HepG2 (cell line): ENCODE results near the gene GNAS. TPM values are rescaled to one million over a fixed set of nuclear protein-coding genes. Genes with fewer than 3 reads are reported as not detected.

ENCODE experiments used
- ATAC-seq: fragments of 200-7000 bp; cut with Tn5 transposase; 3 replicates; pipeline ENCODE4 v1.9.1; 2020; ENCODE audit warnings: mild to moderate bottlenecking, moderate library complexity
- BruUV-seq: library from RNA; stranded (reverse); fragments of 400-500 nt; replicated peaks from 2 replicates; lab custom pipeline; 2021; lab: Mats Ljungman, UMichigan
- CTCF ChIA-PET: fragments of 300-600 bp; formaldehyde crosslinking; extraction: SDS; loops from one replicate; lab custom pipeline; 2021; ENCODE audit warnings: low total read pairs, inconsistent platforms, low intra/inter-chr PET ratio; lab: Yijun Ruan, JAX
- POLR2A ChIA-PET: fragments of 350-600 bp; sonication (Branson Sonifier 250); formaldehyde crosslinking; loops from one replicate; lab custom pipeline; 2020; ENCODE audit warnings: antibody characterized with exemption, inconsistent platforms; lab: Yijun Ruan, JAX
- DNase-seq: peaks from one replicate; pipeline ENCODE4 v3.0.0-alpha.2; 2015; ENCODE audit warnings: low spot score
- FAIRE-seq: peaks from 3 replicates; lab custom pipeline; 2011; peaks lifted over from hg19 to GRCh38; lab: Jason Lieb, UNC
- H2AFZ ChIP-seq: one replicate; pipeline ENCODE4 v1.6.1; 2011; ENCODE audit warnings: low read length, inconsistent platforms
- H3K27ac ChIP-seq: fragments of 300-600 bp; 3 replicates; pipeline ENCODE4 v1.8.0; 2011; ENCODE audit warnings: mixed run types, mild to moderate bottlenecking, mixed read lengths, low read length, inconsistent platforms; ENCODE audit not compliant: insufficient read depth; ENCODE audit errors: extremely low read length
- H3K27me3 ChIP-seq, 2 experiments: fragments of 200-600 bp in 1 of 2; 2 replicates in 1 of 2; 3 replicates in 1 of 2; pipeline versions ENCODE4 v1.6.0 to v1.8.0; 2011; ENCODE audit warnings: low read length in 2 of 2, mild to moderate bottlenecking in 2 of 2, moderate library complexity in 2 of 2, inconsistent platforms in 1 of 2; ENCODE audit not compliant: insufficient read depth in 2 of 2, control insufficient read depth in 1 of 2
- H3K36me3 ChIP-seq, 2 experiments: fragments of 200-600 bp in 1 of 2; replicated peaks in 1 of 2; 2 replicates in 1 of 2; 3 replicates in 1 of 2; pipeline versions ENCODE4 v1.5.1 to v1.8.0; 2011; ENCODE audit warnings: low read length in 2 of 2, inconsistent platforms in 1 of 2; ENCODE audit not compliant: insufficient read depth in 2 of 2, control insufficient read depth in 1 of 2
- H3K4me1 ChIP-seq: 2 replicates; pipeline ENCODE4 v1.5.1; 2012; ENCODE audit warnings: low read length, inconsistent platforms; ENCODE audit not compliant: insufficient read depth
- H3K4me2 ChIP-seq: 2 replicates; pipeline ENCODE4 v1.6.0; 2011; ENCODE audit warnings: low read depth, low read length, inconsistent platforms
- H3K4me3 ChIP-seq, 3 experiments: fragments of 200-600 bp in 1 of 3; sonication (generic), shearing (Covaris generic) in 1 of 3; replicated peaks in 1 of 3; 2 replicates each; pipeline ENCODE4 v1.5.1; 2011 to 2016; ENCODE audit warnings: low read length in 3 of 3, inconsistent platforms in 2 of 3, low read depth in 2 of 3, mild to moderate bottlenecking in 2 of 3, control low read depth in 1 of 3, mixed read lengths in 1 of 3; ENCODE audit not compliant: insufficient read depth in 1 of 3
- H3K79me2 ChIP-seq: one replicate; pipeline ENCODE4 v1.6.1; 2011; ENCODE audit warnings: low read length, inconsistent platforms; ENCODE audit not compliant: insufficient read depth
- H3K9ac ChIP-seq: 2 replicates; pipeline ENCODE4 v1.6.0; 2011; ENCODE audit warnings: mild to moderate bottlenecking, low read depth, low read length, inconsistent platforms; ENCODE audit not compliant: insufficient read depth
- H3K9me3 ChIP-seq: 2 replicates; pipeline ENCODE4 v1.5.1; 2012; ENCODE audit warnings: mild to moderate bottlenecking, low read length
- H4K20me1 ChIP-seq: 2 replicates; pipeline ENCODE4 v1.6.0; 2011; ENCODE audit warnings: inconsistent platforms, mild to moderate bottlenecking, low read length, moderate library complexity; ENCODE audit not compliant: insufficient read depth
- CBX1 ChIP-seq: IDR thresholded peaks from one replicate; pipeline ENCODE4 v1.6.1; 2016; ENCODE audit warnings: antibody characterized with exemption, low read depth
- CREM ChIP-seq, 2 experiments: sonication (generic) in 1 of 2; formaldehyde crosslinking in 1 of 2; IDR thresholded peaks; 2 replicates each; pipeline versions ENCODE4 v1.4.0 to v1.6.1; 2016 to 2020; ENCODE audit warnings: antibody characterized with exemption in 1 of 2, mild to moderate bottlenecking in 1 of 2, missing genetic modification reagents in 1 of 2
- HNF4A ChIP-seq: sonication (generic); formaldehyde crosslinking; IDR thresholded peaks from 2 replicates; pipeline ENCODE4 v1.4.0; 2020; ENCODE audit warnings: missing genetic modification reagents
- KMT2B ChIP-seq: IDR thresholded peaks from 2 replicates; pipeline ENCODE4 v1.6.1; 2016; ENCODE audit warnings: missing genetic modification reagents, missing compliant biosample characterization
- MEIS2 ChIP-seq: sonication (generic); formaldehyde crosslinking; IDR thresholded peaks from 2 replicates; pipeline ENCODE4 v1.9.0; 2021; ENCODE audit warnings: mild to moderate bottlenecking, missing genetic modification reagents
- NR0B2 ChIP-seq: sonication (generic); formaldehyde crosslinking; IDR thresholded peaks from 2 replicates; pipeline ENCODE4 v1.4.0; 2020; ENCODE audit warnings: mild to moderate bottlenecking, missing genetic modification reagents
- NR1H2 ChIP-seq: sonication (generic); formaldehyde crosslinking; IDR thresholded peaks from 2 replicates; pipeline ENCODE4 v1.8.1; 2022; ENCODE audit warnings: low read depth, missing genetic modification reagents, borderline replicate concordance
- SRY ChIP-seq: sonication (generic); formaldehyde crosslinking; IDR thresholded peaks from 2 replicates; pipeline ENCODE4 v1.8.0; 2022; ENCODE audit warnings: mild to moderate bottlenecking, missing genetic modification reagents
- STAT5B ChIP-seq: sonication (generic); formaldehyde crosslinking; IDR thresholded peaks from 2 replicates; pipeline ENCODE4 v1.4.0; 2020; ENCODE audit warnings: missing genetic modification reagents
- TAF15 ChIP-seq: fragments of 200-400 bp; formaldehyde crosslinking; IDR thresholded peaks from one replicate; pipeline ENCODE4 v1.6.1; 2018; ENCODE audit warnings: mild to moderate bottlenecking, low read depth, low read length; ENCODE audit not compliant: poor library complexity, severe bottlenecking
- ZNF879 ChIP-seq: sonication (generic); formaldehyde crosslinking; IDR thresholded peaks from 2 replicates; pipeline ENCODE4 v1.8.1; 2023; ENCODE audit warnings: missing genetic modification reagents
- WGBS: methylation state at CpG from one replicate; pipeline ENCODE4 v1.1.6; 2017; ENCODE audit warnings: low lambda C conversion rate; 5-methylcytosine and 5-hydroxymethylcytosine counted together
- in situ Hi-C: cut with HindIII; loops from 2 replicates; pipeline ENCODE4 v1.10.0; 2017; ENCODE audit warnings: low pct_unique_long_range_greater_than_20kb; ENCODE audit not compliant: extremely low pct_ligation_motif_present
- intact Hi-C: fragments of 100-400 bp; cut with micrococcal nuclease; formaldehyde crosslinking; loops from one replicate; pipeline ENCODE4 v1.10.0; 2022; ENCODE audit not compliant: unreplicated experiment
- polyA plus RNA-seq, 8 experiments: library from polyadenylated mRNA; depleted of rRNA in 3 of 8; stranded (reverse) in 7 of 8; unstranded in 1 of 8; fragments of >200 nt; fragmentation: Illumina TruSeq in 4 of 8; extraction: Trizol in 4 of 8; gene quantifications; 2 replicates each; pipeline versions ENCODE4 v1.2.1 to v1.2.3, GENCODE V29; 2011 to 2016; ENCODE audit warnings: low read depth in 4 of 8, missing spikeins in 1 of 8, mixed read lengths in 1 of 8; ENCODE audit not compliant: insufficient read depth in 1 of 8
- total RNA-seq, 5 experiments: library from RNA; depleted of rRNA; stranded (reverse); fragments of >200 nt; fragmentation: Illumina TruSeq; extraction: Trizol; gene quantifications; 2 replicates each; pipeline ENCODE4 v1.2.3, GENCODE V29; 2016; ENCODE audit warnings: low read depth in 1 of 5
- TF ChIP-seq, protein P1 (sequence below): sonication (generic); formaldehyde crosslinking; IDR thresholded peaks from 2 replicates; pipeline ENCODE4 v1.8.1; 2023; ENCODE audit warnings: missing genetic modification reagents, mild to moderate bottlenecking, borderline replicate concordance
- TF ChIP-seq, protein P2 (sequence below): IDR thresholded peaks from 2 replicates; pipeline ENCODE4 v1.6.1; 2012; ENCODE audit warnings: low read length, improper control_type of control experiment

Gene GNAS
- total and polyA plus RNA-seq, 2 of the 13 experiments (the other 11 are each of a cell fraction or from before 2014, with no cell fraction given) = 407 to 1,008 TPM

- no peak overlapping the region for H3K9ac ChIP-seq
- POLR2A ChIA-PET = no interaction called here
- no peaks in the 10 kb centered on the region for H3K79me2 ChIP-seq
- ATAC-seq = no peak
- no peak overlapping the region for H3K4me2 ChIP-seq
- H3K9me3 ChIP-seq = no peaks in the 10 kb centered on the region
- intact Hi-C loops (no loop called here), in situ Hi-C loops (no loop called here)
- no peaks in the 10 kb centered on the region for H4K20me1 ChIP-seq
- peaks cover 6 to 64% of the 10 kb centered on the region in 2 experiments; a peak in 4 of 5 replicates for H3K27me3 ChIP-seq
- no TSS peak for BruUV-seq
- no peak for DNase-seq
- H3K27ac ChIP-seq = no peak overlapping the region
- CTCF ChIA-PET = no interaction called here
- no peak overlapping the region for H2AFZ ChIP-seq
- WGBS = 34% methylated on average over 10 of the region's 10 CpGs
- H3K4me1 ChIP-seq = no peaks in the 10 kb centered on the region
- FAIRE-seq = no peak
- H3K4me3 ChIP-seq = no peak overlapping the region
- no peak for TF ChIP-seq SRY (CRISPR knock-in tag)
- TF ChIP-seq NR1H2 (CRISPR knock-in tag) = no peak
- TF ChIP-seq STAT5B (CRISPR knock-in tag) = no peak
- no peak for TF ChIP-seq HNF4A (CRISPR knock-in tag)
- no peak for TF ChIP-seq ZNF879 (CRISPR knock-in tag)
- TF ChIP-seq, protein P1, sequence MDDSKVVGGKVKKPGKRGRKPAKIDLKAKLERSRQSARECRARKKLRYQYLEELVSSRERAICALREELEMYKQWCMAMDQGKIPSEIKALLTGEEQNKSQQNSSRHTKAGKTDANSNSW (CRISPR knock-in tag) = no peak
- TF ChIP-seq MEIS2 (CRISPR knock-in tag) = no peak
- no peak for TF ChIP-seq NR0B2
- TF ChIP-seq KMT2B (CRISPR knock-in tag) = no peak
- TF ChIP-seq CREM (IDR thresholded peaks at IDR 0.05) = no peak
- no peak for TF ChIP-seq CREM (CRISPR knock-in tag; IDR thresholded peaks at IDR 0.05)
- no peak for TF ChIP-seq TAF15
- no peak for TF ChIP-seq CBX1
- TF ChIP-seq, protein P2, sequence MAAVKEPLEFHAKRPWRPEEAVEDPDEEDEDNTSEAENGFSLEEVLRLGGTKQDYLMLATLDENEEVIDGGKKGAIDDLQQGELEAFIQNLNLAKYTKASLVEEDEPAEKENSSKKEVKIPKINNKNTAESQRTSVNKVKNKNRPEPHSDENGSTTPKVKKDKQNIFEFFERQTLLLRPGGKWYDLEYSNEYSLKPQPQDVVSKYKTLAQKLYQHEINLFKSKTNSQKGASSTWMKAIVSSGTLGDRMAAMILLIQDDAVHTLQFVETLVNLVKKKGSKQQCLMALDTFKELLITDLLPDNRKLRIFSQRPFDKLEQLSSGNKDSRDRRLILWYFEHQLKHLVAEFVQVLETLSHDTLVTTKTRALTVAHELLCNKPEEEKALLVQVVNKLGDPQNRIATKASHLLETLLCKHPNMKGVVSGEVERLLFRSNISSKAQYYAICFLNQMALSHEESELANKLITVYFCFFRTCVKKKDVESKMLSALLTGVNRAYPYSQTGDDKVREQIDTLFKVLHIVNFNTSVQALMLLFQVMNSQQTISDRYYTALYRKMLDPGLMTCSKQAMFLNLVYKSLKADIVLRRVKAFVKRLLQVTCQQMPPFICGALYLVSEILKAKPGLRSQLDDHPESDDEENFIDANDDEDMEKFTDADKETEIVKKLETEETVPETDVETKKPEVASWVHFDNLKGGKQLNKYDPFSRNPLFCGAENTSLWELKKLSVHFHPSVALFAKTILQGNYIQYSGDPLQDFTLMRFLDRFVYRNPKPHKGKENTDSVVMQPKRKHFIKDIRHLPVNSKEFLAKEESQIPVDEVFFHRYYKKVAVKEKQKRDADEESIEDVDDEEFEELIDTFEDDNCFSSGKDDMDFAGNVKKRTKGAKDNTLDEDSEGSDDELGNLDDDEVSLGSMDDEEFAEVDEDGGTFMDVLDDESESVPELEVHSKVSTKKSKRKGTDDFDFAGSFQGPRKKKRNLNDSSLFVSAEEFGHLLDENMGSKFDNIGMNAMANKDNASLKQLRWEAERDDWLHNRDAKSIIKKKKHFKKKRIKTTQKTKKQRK = no peak
- H3K36me3 ChIP-seq = no peaks in the 10 kb centered on the region
Observed at GRCh38 chr20:58833921-58834320, 18.6 kb upstream of the GNAS start.
